SHP77 treated with DMSO at 0.1 percent for 48 hours (cell line): ENCODE data around the gene ATXN2L.
A peak's percentile ranks its signal among the peaks of the same experiment; 100 is the strongest.
"Not testable (repeated sequence)": the region's sequence is repeated elsewhere in the genome, so short reads cannot be mapped to it uniquely, and the experiment has no call there.

Experiments
- DNase-seq: peaks from one replicate; lab custom pipeline; 2025; lab: John Stamatoyannopoulos, UW

The ATXN2L gene

DNA sequence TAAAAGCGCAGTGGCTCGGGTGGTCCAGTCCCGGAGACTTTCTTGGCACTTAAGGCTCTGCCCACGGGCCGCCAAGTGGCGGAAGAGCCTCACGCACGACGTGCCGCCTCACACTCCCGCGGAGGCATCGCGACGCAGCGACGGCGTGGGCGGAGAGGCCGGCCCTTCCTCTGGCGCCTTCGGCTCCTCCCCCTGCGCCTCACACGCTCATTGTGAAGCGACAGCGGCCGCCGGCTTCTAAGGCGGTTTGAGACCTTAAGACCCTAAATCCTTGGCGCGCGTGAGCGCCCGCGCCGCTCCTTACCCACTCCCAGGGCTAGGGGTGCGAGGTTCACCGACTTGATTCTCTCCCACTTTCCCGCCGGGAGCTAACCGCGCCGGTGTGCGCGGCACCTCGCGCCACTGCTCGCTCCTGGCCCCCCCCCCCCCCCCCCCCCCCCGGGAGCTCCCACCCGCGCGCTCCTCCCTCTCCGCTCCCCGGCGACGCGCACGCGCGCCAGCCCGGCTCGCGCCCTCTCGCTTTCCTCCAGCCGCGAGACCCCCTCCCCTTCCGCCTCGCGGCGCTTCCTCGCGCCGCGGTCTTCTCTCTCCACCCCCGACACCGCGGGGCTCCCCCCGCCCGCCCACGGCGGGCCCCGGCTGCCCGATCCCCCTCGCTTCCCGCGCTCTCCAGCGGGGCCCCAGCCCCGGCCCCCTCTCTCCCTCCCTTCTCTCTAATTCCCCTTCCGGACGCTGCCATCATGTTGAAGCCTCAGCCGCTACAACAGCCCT is at the start of gene ATXN2L:
Gene ATXN2L (plus strand): TSS at position 480 of the 771 bp plus-strand sequence. CDS start 261 bp downstream, at position 741.
- peak; percentile 89 for DNase-seq

DNA sequence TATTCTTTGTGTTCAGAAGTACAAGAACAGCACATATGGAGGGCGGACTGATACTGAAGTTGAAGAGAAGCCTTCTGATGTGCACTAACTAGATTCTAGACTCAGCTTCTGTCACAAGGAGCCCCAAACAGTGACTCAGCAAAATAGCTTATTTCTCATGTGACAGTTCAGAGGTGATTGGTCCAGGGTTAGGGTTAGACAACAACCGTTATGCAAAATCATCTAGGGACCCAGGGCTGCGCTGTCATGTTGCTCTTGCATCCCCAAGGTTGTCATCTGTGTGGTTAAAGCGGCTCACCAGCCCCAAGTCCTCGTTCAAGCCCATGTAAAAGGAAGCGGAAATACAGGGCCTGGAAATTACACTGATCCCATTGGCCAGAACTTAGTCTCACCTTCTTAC is 41.1 kb upstream of the ATXN2L start:
- not testable (repeated sequence) for DNase-seq

GRCh38 chr16:28782357-28782756 is 40.4 kb upstream of the ATXN2L start:
- DNase-seq: not testable (repeated sequence)

DNA sequence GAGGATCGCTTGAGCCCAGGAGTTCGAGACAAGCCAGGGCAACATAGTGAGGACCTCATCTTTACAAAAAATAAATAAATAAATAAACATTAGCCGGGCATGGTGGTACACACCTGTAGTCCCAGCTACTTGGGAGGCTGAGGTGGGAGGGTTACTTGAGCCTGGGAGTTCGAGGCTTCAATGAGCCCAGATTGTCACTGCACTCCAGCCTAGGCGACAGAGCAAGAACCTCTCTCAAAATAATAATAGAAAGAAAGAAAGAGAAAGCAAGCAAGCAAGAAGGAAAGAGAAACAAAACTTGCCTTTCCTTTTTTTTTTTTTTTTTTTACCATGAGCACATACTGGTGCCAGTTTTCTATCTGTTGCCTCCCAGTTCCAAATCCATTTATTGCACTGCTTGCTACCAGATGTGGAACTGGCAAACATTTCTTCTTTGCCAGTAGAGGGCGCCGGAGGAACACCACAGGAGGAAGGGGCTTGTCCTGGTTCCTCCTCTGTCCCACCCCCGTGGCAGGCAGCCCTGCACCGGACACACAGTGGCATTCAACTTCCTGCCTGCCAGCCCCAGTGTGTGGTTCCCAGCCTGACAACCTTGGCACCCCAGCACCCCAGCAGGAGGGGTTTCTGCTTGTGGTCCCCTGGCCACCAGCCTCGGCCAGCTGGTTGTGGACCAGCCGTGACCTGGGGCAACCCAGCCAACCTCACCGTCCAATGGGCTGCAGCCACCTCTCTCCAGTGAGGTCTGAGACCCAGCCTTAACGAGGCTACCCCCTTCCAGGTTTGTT is 20.4 kb upstream of the ATXN2L start:
- DNase-seq: peak; percentile 44

- DNase-seq: not testable (repeated sequence)
Observed at GRCh38 chr16:28807445-28808120, 15.2 kb upstream of the ATXN2L start.

DNA sequence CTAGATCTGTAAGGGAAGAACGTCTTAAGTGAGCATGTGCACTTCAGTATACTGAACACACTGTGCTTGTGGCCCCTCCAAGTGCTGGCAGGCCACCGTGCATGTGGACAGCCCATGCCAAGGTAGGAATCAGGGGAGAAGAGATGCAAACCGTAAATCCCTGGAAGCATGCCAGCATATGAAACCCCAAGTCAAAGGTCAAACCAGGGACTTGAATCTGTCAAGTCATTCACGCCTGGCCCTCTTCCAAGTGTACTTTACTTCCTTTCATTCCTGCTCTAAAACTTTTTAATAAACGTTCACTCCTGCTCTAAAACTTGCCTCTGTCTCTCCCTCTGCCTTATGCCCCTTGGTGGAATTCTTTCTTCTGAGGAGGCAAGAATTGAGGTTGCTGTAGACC is 2.8 kb upstream of the ATXN2L start:
- DNase-seq: no peak

- not testable (repeated sequence) for DNase-seq
Observed at GRCh38 chr16:28820546-28820945, 2.3 kb upstream of the ATXN2L start.

GRCh38 chr16:28821874-28822519 is 802 bp upstream of the ATXN2L start:
- no peak for DNase-seq

- no peak for DNase-seq
Observed at GRCh38 chr16:28823291-28823872, 583 bp downstream of the ATXN2L start.

- peak; percentile 96 for DNase-seq
Observed at GRCh38 chr16:28823873-28824716, 1.3 kb downstream of the ATXN2L start.

GRCh38 chr16:28824717-28824973 is 1.8 kb downstream of the ATXN2L start:
- DNase-seq: no peak

GRCh38 chr16:28826141-28826540 is 3.3 kb downstream of the ATXN2L start:
- no peak for DNase-seq

- DNase-seq: no peak
Observed at GRCh38 chr16:28829747-28830146, 6.9 kb downstream of the ATXN2L start.

DNA sequence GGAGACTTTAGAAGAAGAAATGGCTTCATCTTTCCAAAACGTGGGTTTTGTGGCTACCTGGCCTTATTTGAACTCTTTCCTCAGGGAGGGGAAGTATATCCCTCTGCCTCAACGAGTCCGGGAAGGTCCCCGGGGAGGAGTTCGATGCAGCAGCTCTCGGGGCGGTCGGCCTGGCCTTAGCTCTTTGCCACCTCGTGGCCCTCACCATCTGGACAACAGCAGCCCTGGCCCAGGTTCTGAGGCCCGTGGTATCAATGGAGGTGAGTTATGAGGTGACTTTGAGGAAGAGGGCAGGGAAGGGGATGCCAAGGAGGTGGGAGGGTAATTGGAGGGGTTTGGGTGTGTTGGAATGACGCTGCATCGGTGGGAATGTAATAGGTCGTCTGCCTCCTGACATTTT is 7.7 kb downstream of the ATXN2L start:
- DNase-seq: no peak

DNA sequence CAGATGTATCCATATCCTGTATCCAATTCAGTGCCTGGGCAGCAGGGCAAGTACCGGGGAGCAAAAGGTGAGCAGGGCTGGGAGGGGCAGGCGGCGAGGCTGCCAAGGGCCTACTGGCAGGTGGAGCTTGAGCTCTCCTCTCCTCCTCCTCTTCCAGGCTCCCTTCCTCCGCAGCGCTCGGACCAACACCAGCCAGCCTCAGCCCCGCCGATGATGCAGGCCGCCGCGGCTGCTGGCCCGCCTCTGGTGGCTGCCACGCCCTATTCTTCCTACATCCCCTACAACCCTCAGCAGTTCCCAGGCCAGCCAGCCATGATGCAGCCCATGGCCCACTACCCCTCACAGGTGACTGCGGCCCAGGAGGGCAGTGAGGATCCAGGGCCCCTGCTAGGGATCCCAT is 11.6 kb downstream of the ATXN2L start:
- no peak for DNase-seq

- no peak for DNase-seq
Observed at GRCh38 chr16:28834873-28835863, 12.4 kb downstream of the ATXN2L start.

GRCh38 chr16:28835864-28836760 is 13.3 kb downstream of the ATXN2L start:
- no peak for DNase-seq

DNA sequence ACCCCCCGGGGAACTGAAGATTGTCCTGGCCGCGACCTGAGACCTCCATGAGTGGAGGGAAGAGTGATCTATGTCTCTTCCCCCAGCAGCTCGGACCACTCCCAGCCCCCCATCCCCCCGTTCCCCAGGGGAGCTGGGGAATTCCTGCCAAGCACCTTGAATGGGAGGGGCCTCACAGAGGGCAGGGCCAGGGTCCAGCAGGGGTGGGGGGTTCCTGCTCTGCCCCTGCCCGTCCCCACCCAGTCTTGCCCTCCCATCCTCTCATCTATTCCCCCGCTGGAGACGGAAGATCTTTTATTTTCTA is 13.9 kb downstream of the ATXN2L start:
- no peak for DNase-seq
